ENCODE results near the gene ARAP2. TPM values are rescaled to one million over a fixed set of nuclear protein-coding genes. Genes with fewer than 3 reads are reported as not detected.

The ARAP2 gene
- total RNA-seq, 2 experiments from 2014 or later, result 6.9 to 8.6 TPM

DNA sequence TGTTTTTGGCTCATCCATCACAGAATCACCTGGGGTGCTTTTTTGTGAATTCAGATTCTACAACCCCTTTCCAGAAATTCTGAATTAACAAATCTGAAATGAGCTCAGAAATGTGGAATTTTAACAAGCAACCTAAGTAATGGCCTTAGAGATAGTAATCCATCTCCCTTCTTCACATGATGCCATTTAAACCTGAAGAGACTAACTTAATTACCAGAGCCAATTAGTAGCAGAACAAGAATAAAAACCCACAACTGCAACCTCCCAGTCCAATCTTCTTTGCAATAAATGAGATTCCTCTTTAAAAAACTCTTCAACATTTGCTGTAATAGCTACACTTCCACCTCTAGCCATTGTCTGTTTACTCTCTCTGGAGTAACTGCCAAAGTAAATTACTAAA is 69.7 kb downstream of the ARAP2 start:
- Histone ChIP-seq H3K4me3 (ENCODE audit: low read depth, low read length, poor library complexity, severe bottlenecking) (no peak overlapping the region), H3K4me1 (ENCODE audit: insufficient read depth, low read length, poor library complexity, severe bottlenecking) (no peaks in the 10 kb centered on the region), H2AFZ (ENCODE audit: low read length) (no peak overlapping the region), H3K36me3 (ENCODE audit: insufficient read depth, low read length) (no peaks in the 10 kb centered on the region), H3K79me2 (ENCODE audit: insufficient read depth, low read depth, low read length) (no peaks in the 10 kb centered on the region), H3K9me2 (ENCODE audit: insufficient read depth, low read length) (no peaks in the 10 kb centered on the region), H3K9me3 (ENCODE audit: low read length) (no peaks in the 10 kb centered on the region), H3K27ac (ENCODE audit: low read depth, low read length, poor library complexity, severe bottlenecking) (no peak overlapping the region), H3K4me2 (ENCODE audit: low read length) (no peak overlapping the region), H4K20me1 (ENCODE audit: insufficient read depth, low read length) (no peaks in the 10 kb centered on the region)
- DNase-seq (ENCODE audit: low spot score), result no peak
- CTCF ChIA-PET (ENCODE audit: unreplicated experiment), result no interaction called here
- intact Hi-C loops (cut with micrococcal nuclease; ENCODE audit: unreplicated experiment), result no loop called here
- no TSS peak for BruUV-seq (replicated peaks)
- POLR2A ChIA-PET, result interaction anchor here (0.8 to 1.0 kb wide), 2 partner anchors 9 to 13 kb away, joined by 3 to 6 read pairs; no protein-coding TSS in a partner anchor
- TF ChIP-seq, protein P1, sequence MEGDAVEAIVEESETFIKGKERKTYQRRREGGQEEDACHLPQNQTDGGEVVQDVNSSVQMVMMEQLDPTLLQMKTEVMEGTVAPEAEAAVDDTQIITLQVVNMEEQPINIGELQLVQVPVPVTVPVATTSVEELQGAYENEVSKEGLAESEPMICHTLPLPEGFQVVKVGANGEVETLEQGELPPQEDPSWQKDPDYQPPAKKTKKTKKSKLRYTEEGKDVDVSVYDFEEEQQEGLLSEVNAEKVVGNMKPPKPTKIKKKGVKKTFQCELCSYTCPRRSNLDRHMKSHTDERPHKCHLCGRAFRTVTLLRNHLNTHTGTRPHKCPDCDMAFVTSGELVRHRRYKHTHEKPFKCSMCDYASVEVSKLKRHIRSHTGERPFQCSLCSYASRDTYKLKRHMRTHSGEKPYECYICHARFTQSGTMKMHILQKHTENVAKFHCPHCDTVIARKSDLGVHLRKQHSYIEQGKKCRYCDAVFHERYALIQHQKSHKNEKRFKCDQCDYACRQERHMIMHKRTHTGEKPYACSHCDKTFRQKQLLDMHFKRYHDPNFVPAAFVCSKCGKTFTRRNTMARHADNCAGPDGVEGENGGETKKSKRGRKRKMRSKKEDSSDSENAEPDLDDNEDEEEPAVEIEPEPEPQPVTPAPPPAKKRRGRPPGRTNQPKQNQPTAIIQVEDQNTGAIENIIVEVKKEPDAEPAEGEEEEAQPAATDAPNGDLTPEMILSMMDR (conservative IDR thresholded peaks at IDR 0.05; ENCODE audit: low read length), result no peak
- TF ChIP-seq EZH2phosphoT487 (IDR thresholded peaks at IDR 0.05; ENCODE audit: borderline replicate concordance, low read depth, low read length), result no peak

DNA sequence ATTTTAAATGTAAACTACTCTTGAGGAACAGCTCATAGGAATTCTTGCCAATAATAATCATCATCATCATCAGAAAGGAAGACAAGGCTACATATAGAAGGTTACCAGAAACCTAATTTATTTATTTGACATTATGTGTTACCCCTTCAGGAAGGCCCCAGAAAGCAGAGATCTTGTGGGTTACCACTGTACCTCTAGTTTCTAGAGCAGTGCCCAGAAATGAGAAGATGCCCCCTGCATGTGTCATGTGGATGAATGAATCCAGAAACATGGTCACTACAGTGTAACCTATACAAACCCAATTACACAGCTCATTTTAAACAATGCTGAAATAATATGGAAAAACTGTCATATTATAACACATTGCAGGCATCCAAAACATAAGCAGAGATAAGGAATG is 70.4 kb downstream of the ARAP2 start:
- no peak for DNase-seq (ENCODE audit: low spot score)
- ChIA-PET POLR2A (interaction anchor here (1.0 to 1.3 kb wide), 3 partner anchors 8 to 27 kb away, joined by 3 read pairs; no protein-coding TSS in a partner anchor), CTCF (ENCODE audit: unreplicated experiment) (no interaction called here)
- BruUV-seq (replicated peaks), result no TSS peak
- Histone ChIP-seq H2AFZ (ENCODE audit: low read length) (no peak overlapping the region), H3K79me2 (ENCODE audit: insufficient read depth, low read depth, low read length) (no peaks in the 10 kb centered on the region), H4K20me1 (ENCODE audit: insufficient read depth, low read length) (no peaks in the 10 kb centered on the region), H3K27ac (ENCODE audit: low read depth, low read length, poor library complexity, severe bottlenecking) (no peak overlapping the region), H3K9me3 (ENCODE audit: low read length) (no peaks in the 10 kb centered on the region), H3K4me1 (ENCODE audit: insufficient read depth, low read length, poor library complexity, severe bottlenecking) (no peaks in the 10 kb centered on the region), H3K36me3 (ENCODE audit: insufficient read depth, low read length) (no peaks in the 10 kb centered on the region), H3K4me3 (ENCODE audit: low read depth, low read length, poor library complexity, severe bottlenecking) (no peak overlapping the region), H3K4me2 (ENCODE audit: low read length) (no peak overlapping the region), H3K9me2 (ENCODE audit: insufficient read depth, low read length) (no peaks in the 10 kb centered on the region)
- TF ChIP-seq, protein P1 (conservative IDR thresholded peaks at IDR 0.05; ENCODE audit: low read length), result no peak
- no peak for TF ChIP-seq EZH2phosphoT487 (IDR thresholded peaks at IDR 0.05; ENCODE audit: borderline replicate concordance, low read depth, low read length)
- intact Hi-C loops (cut with micrococcal nuclease; ENCODE audit: unreplicated experiment), result no loop called here

DNA sequence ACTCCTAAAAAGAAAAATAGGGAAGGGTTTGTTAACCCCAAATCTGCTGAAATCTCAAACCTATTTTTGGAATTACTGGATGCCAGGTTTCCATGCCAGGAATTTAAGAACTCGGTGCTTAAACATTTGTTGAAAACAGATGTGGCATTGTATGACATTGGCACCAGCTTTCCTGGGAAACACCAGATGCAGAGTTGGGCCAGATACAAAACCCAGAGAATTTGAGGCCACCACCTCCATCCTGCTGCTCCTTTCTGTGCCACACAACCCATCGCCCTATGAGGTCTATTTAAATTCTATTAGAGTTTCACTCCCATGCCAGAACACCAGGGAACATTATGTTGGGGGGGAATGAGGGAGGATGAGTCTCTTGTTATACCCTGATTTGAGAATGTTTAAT is 71.7 kb downstream of the ARAP2 start:
- CTCF ChIA-PET (ENCODE audit: unreplicated experiment), result no interaction called here

More for the DNA sequence above, 71.7 kb downstream of the ARAP2 start:
- no peak overlapping the region for H3K27ac ChIP-seq (ENCODE audit: low read depth, low read length, poor library complexity, severe bottlenecking)
- no peak for DNase-seq (ENCODE audit: low spot score)
- H3K36me3 ChIP-seq (ENCODE audit: insufficient read depth, low read length), result no peaks in the 10 kb centered on the region
- no peak overlapping the region for H2AFZ ChIP-seq (ENCODE audit: low read length)
- intact Hi-C loops (cut with micrococcal nuclease; ENCODE audit: unreplicated experiment), result no loop called here
- H3K4me1 ChIP-seq (ENCODE audit: insufficient read depth, low read length, poor library complexity, severe bottlenecking), result no peaks in the 10 kb centered on the region
- no peaks in the 10 kb centered on the region for H3K9me3 ChIP-seq (ENCODE audit: low read length)
- BruUV-seq (replicated peaks), result no TSS peak
- no peaks in the 10 kb centered on the region for H4K20me1 ChIP-seq (ENCODE audit: insufficient read depth, low read length)
- POLR2A ChIA-PET, result interaction anchor here (1.3 kb wide), 1 partner anchor 26 kb away, joined by 3 read pairs; no protein-coding TSS in a partner anchor
- H3K4me2 ChIP-seq (ENCODE audit: low read length), result no peak overlapping the region
- no peaks in the 10 kb centered on the region for H3K9me2 ChIP-seq (ENCODE audit: insufficient read depth, low read length)
- TF ChIP-seq, protein P1 (conservative IDR thresholded peaks at IDR 0.05; ENCODE audit: low read length), result no peak
- no peak for TF ChIP-seq EZH2phosphoT487 (IDR thresholded peaks at IDR 0.05; ENCODE audit: borderline replicate concordance, low read depth, low read length)
- no peak overlapping the region for H3K4me3 ChIP-seq (ENCODE audit: low read depth, low read length, poor library complexity, severe bottlenecking)
- H3K79me2 ChIP-seq (ENCODE audit: insufficient read depth, low read depth, low read length), result no peaks in the 10 kb centered on the region
